NCI-H2227 (cell line): ENCODE results near the gene LEMD2.

Experiments
- DNase-seq: peaks from one replicate; lab custom pipeline; 2025; ENCODE audit not compliant: unreplicated experiment; lab: John Stamatoyannopoulos, UW

LEMD2 gene

GRCh38 chr6:33724102-33725023, 64.6 kb downstream of the LEMD2 start:
- DNase-seq = no peak

DNA sequence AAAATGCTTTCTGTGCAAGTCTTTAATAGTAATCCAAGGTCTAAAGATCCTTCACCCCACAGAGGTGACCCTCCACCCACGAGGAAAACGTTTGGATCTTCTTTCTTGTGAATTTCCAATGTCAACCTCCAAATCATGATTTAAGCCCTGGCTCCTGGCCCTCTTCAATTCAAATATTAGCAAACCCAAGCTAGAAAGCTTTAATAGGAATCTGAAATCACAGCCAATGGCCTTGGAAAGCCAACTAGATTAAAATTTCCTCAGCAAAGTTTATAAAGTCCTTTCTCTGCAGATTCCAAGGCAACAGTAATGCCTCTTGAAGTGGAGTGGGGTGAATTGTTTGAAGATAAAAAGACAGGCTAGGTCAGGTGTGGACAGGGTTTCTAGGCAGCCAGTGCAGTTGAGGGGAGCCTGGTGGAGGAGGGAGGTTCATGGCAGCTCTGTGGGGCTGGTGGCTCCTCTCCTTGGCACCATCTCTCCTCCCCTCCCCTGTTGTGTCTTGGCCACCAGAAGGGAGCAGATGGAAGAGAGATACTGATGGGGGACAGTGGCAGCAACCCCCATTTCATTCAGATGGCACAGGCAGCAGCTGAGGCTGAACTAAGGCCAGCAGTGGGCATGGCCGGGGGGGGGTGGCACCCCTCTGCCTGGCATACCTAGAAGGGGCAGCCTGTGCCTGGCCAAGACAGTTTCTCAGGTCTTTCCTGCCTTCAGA, 65.4 kb downstream of the LEMD2 start:
- DNase-seq = no peak

GRCh38 chr6:33722103-33722623, 66.8 kb downstream of the LEMD2 start:
- DNase-seq = no peak

DNA sequence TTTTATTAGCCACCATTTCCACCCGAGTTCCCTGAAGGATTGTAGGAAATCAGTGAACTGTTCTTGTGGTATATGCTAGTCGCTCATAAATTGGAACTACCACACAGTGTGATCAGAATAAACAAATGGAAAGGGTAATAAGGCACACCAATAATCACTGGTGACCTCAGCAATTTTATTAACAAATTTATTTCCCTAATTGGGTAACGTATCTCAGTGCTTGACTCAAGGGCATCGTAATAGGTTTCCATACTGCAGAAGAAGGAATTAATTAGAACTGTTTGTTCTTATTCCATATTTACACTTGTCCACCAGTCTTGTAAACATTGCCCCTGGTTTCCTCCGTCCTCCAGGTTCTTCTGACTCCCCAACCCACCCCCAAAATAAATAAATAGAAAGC, 67.4 kb downstream of the LEMD2 start:
- DNase-seq = no peak
